NCI-H524 (cell line): ENCODE results near the gene LHX4.

ENCODE experiments used
- DNase-seq, 2 experiments: peaks; one replicate each; lab custom pipeline; 2025; lab: John Stamatoyannopoulos, UW

Gene LHX4

DNA sequence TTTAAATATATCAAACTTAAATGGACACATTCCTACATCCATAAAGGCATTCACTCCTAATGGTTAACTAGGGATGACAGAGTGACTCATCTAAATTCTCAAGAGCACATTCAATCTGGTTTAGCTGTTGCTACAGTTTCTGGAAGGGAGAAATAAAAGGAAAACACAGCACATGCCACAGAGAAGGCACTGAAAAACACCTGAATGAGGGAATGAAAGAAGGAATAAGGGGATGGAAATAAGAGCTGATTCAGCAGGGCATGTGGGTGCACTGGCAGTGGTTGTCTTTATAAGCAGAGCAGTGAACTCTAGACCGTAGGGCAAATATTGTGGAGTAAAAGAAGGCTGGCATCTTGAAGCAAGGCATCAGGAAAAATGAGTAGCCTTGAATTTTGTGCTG, 79.3 kb downstream of the LHX4 start:
- DNase-seq: no peak

DNA sequence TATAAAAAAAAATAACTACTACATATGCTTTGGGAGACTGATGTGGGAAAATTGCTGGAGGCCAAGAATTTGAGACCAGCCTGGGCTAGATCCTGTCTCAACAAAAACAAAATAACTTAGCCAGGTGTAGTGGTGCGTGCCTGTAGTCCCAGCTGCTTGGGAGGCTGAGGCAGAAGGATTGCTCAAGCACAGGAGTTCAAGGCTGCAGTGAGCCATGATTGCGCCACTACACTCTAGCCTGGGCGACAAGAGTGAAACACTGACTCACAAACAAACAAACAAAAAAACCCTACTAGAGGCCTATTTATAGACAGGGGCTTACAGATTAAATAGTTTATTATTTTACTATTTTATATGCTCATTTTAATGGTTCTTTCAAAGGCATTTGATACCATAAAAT, 80.0 kb downstream of the LHX4 start:
- DNase-seq: no peak

GRCh38 chr1:180311011-180311730, 81.1 kb downstream of the LHX4 start:
- DNase-seq: no peak

DNA sequence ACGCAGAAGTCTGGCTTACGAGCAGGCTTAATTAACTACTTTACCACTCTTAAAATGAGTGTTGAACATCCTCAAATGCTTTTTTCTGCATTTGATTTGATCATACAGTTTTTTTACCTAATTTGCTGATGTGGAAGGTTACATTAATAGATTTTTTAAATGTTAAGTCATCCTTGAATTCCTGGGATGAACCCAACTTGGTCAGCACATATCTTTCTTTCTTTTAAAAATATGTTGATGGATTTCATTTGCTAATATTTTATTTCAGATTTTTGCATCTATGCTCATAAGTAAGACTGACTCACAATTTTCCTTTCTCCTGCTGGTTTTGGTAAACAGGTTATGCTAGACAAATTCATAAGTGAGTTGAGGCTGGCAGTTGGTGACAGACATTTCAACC, 82.9 kb downstream of the LHX4 start:
- no peak for DNase-seq

GRCh38 chr1:180327089-180327488, 97.0 kb downstream of the LHX4 start:
- DNase-seq: no peak
